Measurements from ENCODE around the gene FGFR4. TPM values are rescaled to one million over a fixed set of nuclear protein-coding genes. Genes with fewer than 3 reads are reported as not detected.

Gene FGFR4
- total RNA-seq, 1 donor from 2014 or later = 0.79 TPM

DNA sequence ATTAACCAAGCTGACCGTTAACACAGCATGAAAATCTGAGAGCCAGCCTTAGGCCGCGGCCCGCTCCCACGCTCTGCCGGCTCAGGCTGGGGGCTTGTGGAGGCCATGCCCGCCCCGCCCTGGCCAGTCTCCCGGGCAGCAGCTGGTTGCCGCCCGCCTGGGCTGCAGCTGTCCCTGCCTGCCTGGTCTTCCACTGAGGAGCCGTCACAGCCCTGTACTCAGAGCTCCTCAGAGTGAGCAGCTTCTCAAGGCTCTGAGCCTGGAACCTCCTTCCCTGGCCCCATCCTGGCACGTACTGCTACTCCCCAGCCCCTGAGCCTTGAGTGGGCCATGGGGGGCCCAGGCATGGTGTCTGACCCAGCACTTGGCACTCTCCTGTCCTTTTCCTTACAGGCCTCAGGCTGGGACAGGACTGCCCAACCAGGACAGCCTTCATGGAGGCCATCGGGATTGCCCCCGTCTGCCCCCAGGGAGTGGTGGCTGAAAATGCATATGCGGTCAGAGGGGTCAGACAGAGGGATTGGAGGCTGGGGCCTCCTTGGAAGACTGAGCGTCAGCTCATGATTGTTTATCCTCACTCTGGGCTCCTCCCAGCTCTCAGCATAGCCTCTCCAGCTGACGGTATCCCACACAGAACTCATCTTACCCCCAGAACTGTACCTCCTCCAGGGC is 11.9 kb downstream of the FGFR4 start:
- H3K4me3 ChIP-seq (ENCODE audit: low read depth, low read length) = no peak overlapping the region
- TF ChIP-seq, protein P1, sequence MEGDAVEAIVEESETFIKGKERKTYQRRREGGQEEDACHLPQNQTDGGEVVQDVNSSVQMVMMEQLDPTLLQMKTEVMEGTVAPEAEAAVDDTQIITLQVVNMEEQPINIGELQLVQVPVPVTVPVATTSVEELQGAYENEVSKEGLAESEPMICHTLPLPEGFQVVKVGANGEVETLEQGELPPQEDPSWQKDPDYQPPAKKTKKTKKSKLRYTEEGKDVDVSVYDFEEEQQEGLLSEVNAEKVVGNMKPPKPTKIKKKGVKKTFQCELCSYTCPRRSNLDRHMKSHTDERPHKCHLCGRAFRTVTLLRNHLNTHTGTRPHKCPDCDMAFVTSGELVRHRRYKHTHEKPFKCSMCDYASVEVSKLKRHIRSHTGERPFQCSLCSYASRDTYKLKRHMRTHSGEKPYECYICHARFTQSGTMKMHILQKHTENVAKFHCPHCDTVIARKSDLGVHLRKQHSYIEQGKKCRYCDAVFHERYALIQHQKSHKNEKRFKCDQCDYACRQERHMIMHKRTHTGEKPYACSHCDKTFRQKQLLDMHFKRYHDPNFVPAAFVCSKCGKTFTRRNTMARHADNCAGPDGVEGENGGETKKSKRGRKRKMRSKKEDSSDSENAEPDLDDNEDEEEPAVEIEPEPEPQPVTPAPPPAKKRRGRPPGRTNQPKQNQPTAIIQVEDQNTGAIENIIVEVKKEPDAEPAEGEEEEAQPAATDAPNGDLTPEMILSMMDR (IDR thresholded peaks at IDR 0.05; ENCODE audit: insufficient read depth, low read length, severe bottlenecking) = no peak
- no peaks in the 10 kb centered on the region for H3K27me3 ChIP-seq (ENCODE audit: control insufficient read depth, insufficient read depth, low read length)

DNA sequence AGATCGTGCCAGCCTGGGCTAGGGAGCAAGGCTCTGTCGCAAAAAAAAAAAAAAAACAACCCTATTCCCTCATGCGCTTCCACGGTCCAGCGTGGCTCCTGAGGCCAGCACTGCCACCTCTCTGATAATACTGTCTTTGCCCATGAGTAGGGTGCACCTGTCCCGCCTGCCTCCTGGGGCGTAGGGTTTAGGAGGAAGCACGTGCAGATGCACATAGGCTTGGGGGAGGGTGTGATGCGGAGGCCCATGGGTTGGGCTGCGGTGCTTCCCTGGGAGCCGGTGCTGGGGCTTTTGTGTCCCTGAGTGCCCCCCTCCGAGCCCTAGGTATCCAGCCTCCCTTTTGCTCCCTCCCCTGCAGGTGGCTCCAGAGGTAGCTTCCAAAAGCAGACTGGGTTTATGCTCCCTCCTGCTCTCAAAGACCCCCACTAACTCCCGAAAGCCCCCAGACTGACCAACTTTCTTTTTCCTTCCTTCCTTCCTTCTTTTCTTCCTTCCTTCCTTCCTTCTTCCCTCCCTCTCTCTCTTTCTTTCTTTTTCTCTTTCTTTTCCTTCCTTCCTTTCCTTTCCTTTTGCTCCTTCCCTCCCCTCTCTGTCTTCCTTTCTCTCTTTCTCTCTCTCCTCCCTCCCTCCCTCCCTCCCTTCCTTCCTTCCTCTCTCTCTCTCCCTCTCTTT is 12.8 kb downstream of the FGFR4 start:
- FAIRE-seq (no peak), DNase-seq (ENCODE audit: low read depth) (no peak)
- TF ChIP-seq, protein P1 (IDR thresholded peaks at IDR 0.05; ENCODE audit: insufficient read depth, low read length, severe bottlenecking) = no peak
- Histone ChIP-seq H3K4me3 (ENCODE audit: low read depth, low read length) (no peak overlapping the region), H3K36me3 (ENCODE audit: control insufficient read depth, insufficient read depth, low read length) (no peaks in the 10 kb centered on the region), H3K27me3 (ENCODE audit: control insufficient read depth, insufficient read depth, low read length) (no peaks in the 10 kb centered on the region)

More for the DNA sequence above, 11.9 kb downstream of the FGFR4 start:
- H3K36me3 ChIP-seq (ENCODE audit: control insufficient read depth, insufficient read depth, low read length) = no peaks in the 10 kb centered on the region
- FAIRE-seq (no peak), DNase-seq (ENCODE audit: low read depth) (no peak)

DNA sequence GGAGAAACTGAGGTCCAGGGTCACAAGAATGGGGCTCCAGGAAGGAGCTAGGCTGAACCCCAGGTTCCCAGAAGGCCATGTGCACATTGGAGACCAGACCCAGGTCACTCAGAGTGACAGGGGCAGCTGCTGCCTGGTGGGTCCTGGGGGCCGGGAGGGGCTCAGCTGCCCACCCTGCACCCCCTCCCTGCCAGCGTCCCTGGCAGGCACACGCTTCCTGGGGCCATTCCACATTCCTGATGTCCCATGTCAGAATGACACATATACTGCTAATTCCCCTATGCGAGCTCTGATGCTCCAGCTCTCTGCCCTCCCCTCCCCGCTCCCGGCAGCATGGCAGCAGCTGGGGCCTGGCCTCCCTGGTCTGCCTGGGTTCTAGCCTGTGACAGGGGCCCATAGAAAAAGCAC is 14.0 kb downstream of the FGFR4 start:
- H3K27me3 ChIP-seq (ENCODE audit: control insufficient read depth, insufficient read depth, low read length) = no peaks in the 10 kb centered on the region
- TF ChIP-seq, protein P1 (IDR thresholded peaks at IDR 0.05; ENCODE audit: insufficient read depth, low read length, severe bottlenecking) = no peak
- H3K36me3 ChIP-seq (ENCODE audit: control insufficient read depth, insufficient read depth, low read length) = no peaks in the 10 kb centered on the region

DNA sequence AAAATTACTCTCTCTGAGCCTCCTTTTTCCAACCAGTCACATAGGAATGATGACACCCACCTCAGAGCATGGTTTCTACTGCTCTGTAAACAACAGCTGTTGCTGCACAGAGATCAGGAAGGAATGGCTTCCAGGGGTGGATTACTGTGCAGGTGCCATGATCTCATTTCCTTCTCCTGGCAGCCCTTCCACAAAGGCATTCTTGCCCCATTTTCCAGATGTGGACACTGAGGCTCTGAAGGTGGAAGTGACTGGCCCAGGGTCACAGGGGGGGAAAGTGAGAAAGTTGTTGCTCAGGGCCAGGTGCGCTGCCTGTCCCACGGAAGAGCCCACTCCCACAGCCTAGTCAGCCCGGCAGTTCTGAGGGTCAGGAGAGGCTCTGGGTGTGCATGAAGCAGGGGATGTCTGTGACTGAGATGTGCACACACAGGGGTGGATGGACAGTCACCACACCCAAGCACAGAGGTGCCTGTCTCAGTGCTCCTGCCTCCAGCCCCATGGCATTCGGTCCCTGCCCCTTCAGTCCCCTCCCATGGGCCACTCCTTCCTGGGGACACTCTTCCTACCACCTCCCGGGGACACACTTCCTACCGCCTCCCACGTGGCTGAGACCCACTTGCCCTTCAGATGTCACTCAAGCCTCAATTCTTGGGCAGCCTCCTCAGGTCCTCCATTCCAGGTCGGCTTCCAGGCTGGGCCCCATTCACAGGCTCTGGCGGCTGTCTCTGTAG is 17.0 kb downstream of the FGFR4 start:
- TF ChIP-seq, protein P1 (IDR thresholded peaks at IDR 0.05; ENCODE audit: insufficient read depth, low read length, severe bottlenecking) = no peak
- Histone ChIP-seq H3K36me3 (ENCODE audit: control insufficient read depth, insufficient read depth, low read length) (no peaks in the 10 kb centered on the region), H3K27me3 (ENCODE audit: control insufficient read depth, insufficient read depth, low read length) (no peaks in the 10 kb centered on the region), H3K4me3 (ENCODE audit: low read depth, low read length) (no peak overlapping the region)
- peak; percentile 17 for DNase-seq (ENCODE audit: low read depth)
- FAIRE-seq = no peak

More for the DNA sequence above, 14.0 kb downstream of the FGFR4 start:
- FAIRE-seq (no peak), DNase-seq (ENCODE audit: low read depth) (no peak)
- H3K4me3 ChIP-seq (ENCODE audit: low read depth, low read length) = no peak overlapping the region

DNA sequence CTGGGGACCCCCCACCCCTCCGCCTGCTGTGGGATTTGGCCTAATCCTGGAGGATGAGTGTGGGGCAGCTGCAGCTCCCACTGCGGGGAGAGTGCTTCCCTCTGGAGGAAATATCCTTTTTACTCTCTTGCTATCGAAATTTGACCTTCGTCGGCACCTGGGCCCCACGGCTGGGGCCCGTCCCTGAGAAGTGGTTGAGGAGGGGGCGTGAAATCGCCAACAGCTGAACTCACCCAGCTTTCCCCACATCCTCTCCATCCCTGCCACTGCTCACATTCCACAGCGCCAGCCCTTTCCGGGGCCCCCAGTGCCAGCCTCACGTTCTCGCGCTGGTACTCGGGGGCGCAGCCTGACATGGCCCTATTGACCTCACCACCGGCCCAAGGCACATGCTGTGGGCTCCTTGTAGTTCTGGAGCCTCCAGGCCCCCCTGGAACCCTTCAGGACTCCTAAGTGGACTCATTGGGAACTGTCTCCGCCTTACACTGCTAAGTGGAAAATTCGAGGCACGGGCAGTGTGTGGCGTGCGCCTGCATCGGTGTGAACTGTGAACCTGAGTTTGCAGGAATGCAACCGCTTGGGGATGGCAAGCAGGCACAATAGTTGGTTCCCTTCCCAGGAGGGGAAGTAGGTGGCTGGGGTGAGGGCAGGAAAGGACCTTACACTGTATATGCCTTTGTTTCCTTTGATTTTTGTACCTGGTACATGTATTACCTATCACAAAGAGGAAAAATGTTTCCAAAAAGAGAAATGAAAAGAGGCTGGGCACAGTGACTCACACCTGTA is 19.2 kb downstream of the FGFR4 start:
- TF ChIP-seq, protein P1 (IDR thresholded peaks at IDR 0.05; ENCODE audit: insufficient read depth, low read length, severe bottlenecking) = no peak
- Histone ChIP-seq H3K4me3 (ENCODE audit: low read depth, low read length) (no peak overlapping the region), H3K27me3 (ENCODE audit: control insufficient read depth, insufficient read depth, low read length) (no peaks in the 10 kb centered on the region), H3K36me3 (ENCODE audit: control insufficient read depth, insufficient read depth, low read length) (no peaks in the 10 kb centered on the region)
- DNase-seq (ENCODE audit: low read depth) (no peak), FAIRE-seq (no peak)
